ENCODE results near the gene LRMDA.

Gene LRMDA

DNA sequence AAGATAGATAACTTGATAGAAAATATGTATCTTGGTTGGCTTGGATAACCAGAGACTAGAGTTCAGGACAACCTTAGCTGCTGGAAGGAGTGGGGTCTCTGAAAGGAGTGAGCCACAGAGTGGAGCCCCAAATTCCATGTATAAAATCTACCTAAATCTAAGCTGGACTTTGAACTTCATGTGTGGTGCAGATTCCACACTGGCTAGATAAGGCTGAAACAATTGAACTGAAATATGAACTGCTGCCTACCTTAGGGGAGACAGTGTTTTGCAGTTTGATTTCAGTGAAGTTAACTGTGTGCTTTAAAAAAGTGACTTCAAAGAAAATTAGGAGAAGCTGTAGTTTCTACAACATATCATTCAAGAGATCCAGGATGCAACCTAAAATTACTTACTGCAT lies 123.9 kb downstream of the LRMDA start:
- no peak overlapping the region for H3K27ac ChIP-seq
- TF ChIP-seq, protein P1, sequence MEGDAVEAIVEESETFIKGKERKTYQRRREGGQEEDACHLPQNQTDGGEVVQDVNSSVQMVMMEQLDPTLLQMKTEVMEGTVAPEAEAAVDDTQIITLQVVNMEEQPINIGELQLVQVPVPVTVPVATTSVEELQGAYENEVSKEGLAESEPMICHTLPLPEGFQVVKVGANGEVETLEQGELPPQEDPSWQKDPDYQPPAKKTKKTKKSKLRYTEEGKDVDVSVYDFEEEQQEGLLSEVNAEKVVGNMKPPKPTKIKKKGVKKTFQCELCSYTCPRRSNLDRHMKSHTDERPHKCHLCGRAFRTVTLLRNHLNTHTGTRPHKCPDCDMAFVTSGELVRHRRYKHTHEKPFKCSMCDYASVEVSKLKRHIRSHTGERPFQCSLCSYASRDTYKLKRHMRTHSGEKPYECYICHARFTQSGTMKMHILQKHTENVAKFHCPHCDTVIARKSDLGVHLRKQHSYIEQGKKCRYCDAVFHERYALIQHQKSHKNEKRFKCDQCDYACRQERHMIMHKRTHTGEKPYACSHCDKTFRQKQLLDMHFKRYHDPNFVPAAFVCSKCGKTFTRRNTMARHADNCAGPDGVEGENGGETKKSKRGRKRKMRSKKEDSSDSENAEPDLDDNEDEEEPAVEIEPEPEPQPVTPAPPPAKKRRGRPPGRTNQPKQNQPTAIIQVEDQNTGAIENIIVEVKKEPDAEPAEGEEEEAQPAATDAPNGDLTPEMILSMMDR (conservative IDR thresholded peaks at IDR 0.05; ENCODE audit: low read depth, low read length) = no peak
- no peaks in the 10 kb centered on the region for H3K27me3 ChIP-seq (ENCODE audit: insufficient read depth, low read depth)
- no peaks in the 10 kb centered on the region for H3K79me2 ChIP-seq (ENCODE audit: insufficient read depth, low read depth)
- no peak overlapping the region for H2AFZ ChIP-seq (ENCODE audit: low read depth)
- H3K9ac ChIP-seq = no peak overlapping the region
- H3K4me1 ChIP-seq (ENCODE audit: low read depth, poor library complexity, severe bottlenecking) = no peaks in the 10 kb centered on the region
- no peak overlapping the region for H3K4me2 ChIP-seq
- H3K4me3 ChIP-seq (IDR thresholded peaks at IDR 0.05; ENCODE audit: insufficient read depth, low read depth, low read length) = no peak overlapping the region
- no peaks in the 10 kb centered on the region for H3K36me3 ChIP-seq (ENCODE audit: insufficient read depth)
- no peaks in the 10 kb centered on the region for H4K20me1 ChIP-seq (ENCODE audit: insufficient read depth)

DNA sequence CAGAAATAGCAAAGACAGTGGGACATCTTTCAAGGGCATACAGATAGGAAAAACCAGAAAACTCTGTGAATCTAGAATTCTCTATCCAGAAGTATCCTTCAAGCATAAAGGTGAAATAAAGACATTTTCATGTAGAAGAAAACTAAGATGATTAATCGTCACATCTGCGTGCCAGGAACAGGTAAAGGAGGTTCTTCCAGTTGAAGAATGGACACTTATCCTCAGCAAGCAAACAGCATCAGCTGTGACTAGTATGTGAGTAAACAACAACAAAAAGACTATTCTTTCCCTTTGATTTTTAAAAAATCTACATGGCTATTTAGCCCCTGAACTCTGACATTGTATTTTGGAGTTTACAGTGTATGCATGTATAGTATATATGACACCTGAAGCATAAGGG lies 124.9 kb downstream of the LRMDA start:
- H3K4me2 ChIP-seq = no peak overlapping the region
- no peak overlapping the region for H3K4me3 ChIP-seq (IDR thresholded peaks at IDR 0.05; ENCODE audit: insufficient read depth, low read depth, low read length)
- H3K27me3 ChIP-seq (ENCODE audit: insufficient read depth, low read depth) = no peaks in the 10 kb centered on the region
- H4K20me1 ChIP-seq (ENCODE audit: insufficient read depth) = no peaks in the 10 kb centered on the region
- H2AFZ ChIP-seq (ENCODE audit: low read depth) = no peak overlapping the region
- H3K9ac ChIP-seq = no peak overlapping the region
- no peaks in the 10 kb centered on the region for H3K4me1 ChIP-seq (ENCODE audit: low read depth, poor library complexity, severe bottlenecking)
- no peak overlapping the region for H3K27ac ChIP-seq
- H3K79me2 ChIP-seq (ENCODE audit: insufficient read depth, low read depth) = no peaks in the 10 kb centered on the region
- TF ChIP-seq, protein P1 (conservative IDR thresholded peaks at IDR 0.05; ENCODE audit: low read depth, low read length) = no peak
- H3K36me3 ChIP-seq (ENCODE audit: insufficient read depth) = no peaks in the 10 kb centered on the region

DNA sequence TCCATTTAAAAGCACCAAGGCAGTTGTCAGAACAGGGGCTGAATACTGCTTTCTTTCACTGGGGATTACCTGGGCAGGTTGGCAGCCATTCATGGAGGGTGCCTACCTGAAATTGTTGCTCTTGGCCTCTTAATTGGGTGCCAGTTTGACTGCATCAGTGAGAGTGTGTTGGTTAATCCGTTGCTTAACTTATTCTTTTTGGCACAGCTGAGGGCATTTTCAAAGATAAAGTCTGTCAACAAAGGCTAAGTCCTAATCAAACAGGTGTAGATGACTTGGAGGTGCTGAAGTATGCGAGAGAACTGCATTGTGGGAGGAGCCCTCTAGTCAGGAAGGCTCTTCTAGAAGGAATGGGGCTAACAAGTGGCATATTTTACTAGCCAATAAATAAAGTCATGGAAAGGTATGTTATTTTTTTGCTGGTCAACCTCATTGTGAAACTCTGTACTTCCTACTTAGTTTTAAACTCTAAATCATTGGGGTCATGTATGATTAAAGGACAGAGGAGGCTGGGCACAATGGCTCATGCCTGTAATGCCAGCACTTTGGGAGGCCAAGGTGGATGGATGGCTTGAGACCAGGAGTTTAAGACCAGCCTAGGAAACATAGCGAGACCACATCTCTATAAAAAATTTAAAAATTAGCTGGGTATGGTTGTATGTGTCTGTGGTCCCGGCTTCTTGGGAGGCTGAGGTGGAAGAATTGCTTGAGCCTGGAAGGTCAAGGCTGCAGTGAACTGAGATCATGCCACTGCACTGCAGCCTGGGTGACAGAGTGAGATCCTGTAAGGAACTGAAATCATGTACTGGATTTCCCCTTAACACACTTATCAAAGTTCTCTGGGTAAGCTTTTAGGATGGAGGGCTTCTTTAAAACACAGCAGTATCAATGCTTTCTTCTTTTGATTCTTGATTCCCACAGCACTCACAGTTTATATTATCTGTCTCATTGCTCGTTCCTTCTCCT lies 134.1 kb downstream of the LRMDA start:
- Histone ChIP-seq H2AFZ (ENCODE audit: low read depth) (no peak overlapping the region), H4K20me1 (ENCODE audit: insufficient read depth) (no peaks in the 10 kb centered on the region), H3K27ac (no peak overlapping the region), H3K9ac (no peak overlapping the region), H3K27me3 (ENCODE audit: insufficient read depth, low read depth) (no peaks in the 10 kb centered on the region), H3K4me3 (IDR thresholded peaks at IDR 0.05; ENCODE audit: insufficient read depth, low read depth, low read length) (no peak overlapping the region), H3K4me1 (ENCODE audit: low read depth, poor library complexity, severe bottlenecking) (no peaks in the 10 kb centered on the region), H3K4me2 (no peak overlapping the region), H3K36me3 (ENCODE audit: insufficient read depth) (no peaks in the 10 kb centered on the region), H3K79me2 (ENCODE audit: insufficient read depth, low read depth) (no peaks in the 10 kb centered on the region)
- TF ChIP-seq, protein P1 (conservative IDR thresholded peaks at IDR 0.05; ENCODE audit: low read depth, low read length) = no peak

DNA sequence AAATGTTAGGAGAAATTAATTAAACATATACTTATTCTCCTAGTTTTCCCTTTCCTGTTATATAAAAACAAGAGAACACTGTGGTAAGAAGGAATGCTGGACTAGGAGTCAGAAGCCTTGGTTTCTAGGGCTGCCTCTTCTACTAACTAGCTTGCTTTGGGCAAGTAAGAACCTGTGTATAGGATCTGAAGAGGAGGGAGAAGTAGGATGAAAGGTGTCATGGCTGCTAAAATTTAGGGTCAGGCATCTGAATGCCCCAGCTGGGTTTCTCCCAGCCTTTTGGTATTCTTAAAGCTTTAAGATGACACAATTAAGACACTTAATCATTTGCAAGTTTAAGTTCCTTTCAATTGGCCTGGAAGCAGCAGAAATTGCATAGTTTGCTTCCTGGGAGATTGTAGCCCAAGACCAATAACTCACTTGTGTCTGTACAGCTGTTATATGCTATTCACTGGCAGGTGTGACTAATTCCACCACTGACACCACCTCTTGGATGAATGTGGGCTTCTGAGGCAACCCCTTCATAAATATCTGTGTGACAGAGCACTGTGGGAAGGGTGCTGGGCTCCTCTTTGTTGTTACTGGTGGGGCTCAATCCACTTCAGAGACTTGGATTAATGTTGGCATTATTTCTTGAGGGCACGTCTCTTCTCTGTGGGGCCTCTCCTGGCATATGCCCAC lies 137.2 kb downstream of the LRMDA start:
- Histone ChIP-seq H3K27ac (no peak overlapping the region), H3K36me3 (ENCODE audit: insufficient read depth) (no peaks in the 10 kb centered on the region)

More for the DNA sequence above, 137.2 kb downstream of the LRMDA start:
- Histone ChIP-seq H3K4me2 (no peak overlapping the region), H3K27me3 (ENCODE audit: insufficient read depth, low read depth) (no peaks in the 10 kb centered on the region), H3K9ac (no peak overlapping the region), H3K4me1 (ENCODE audit: low read depth, poor library complexity, severe bottlenecking) (no peaks in the 10 kb centered on the region), H3K4me3 (IDR thresholded peaks at IDR 0.05; ENCODE audit: insufficient read depth, low read depth, low read length) (no peak overlapping the region), H2AFZ (ENCODE audit: low read depth) (no peak overlapping the region), H4K20me1 (ENCODE audit: insufficient read depth) (no peaks in the 10 kb centered on the region), H3K79me2 (ENCODE audit: insufficient read depth, low read depth) (no peaks in the 10 kb centered on the region)
- TF ChIP-seq, protein P1 (conservative IDR thresholded peaks at IDR 0.05; ENCODE audit: low read depth, low read length) = no peak
